Hepatocyte (in vitro differentiated cells): ENCODE results near the gene DRAM1. TPM values are rescaled to one million over a fixed set of nuclear protein-coding genes. Genes with fewer than 3 reads are reported as not detected.
"Not testable (repeated sequence)": the region's sequence is repeated elsewhere in the genome, so short reads cannot be mapped to it uniquely, and the experiment has no call there.

Experiments used
- DNase-seq: peaks from one replicate; pipeline ENCODE4 v3.0.0-alpha.2; 2016; ENCODE audit warnings: low spot score
- H2AFZ ChIP-seq: fragments of 200-600 bp; sonication (generic); 2 replicates; pipeline ENCODE4 v1.6.0; 2016; ENCODE audit warnings: antibody characterized with exemption, mild to moderate bottlenecking
- H3K27ac ChIP-seq: fragments of 200-600 bp; sonication (generic); 2 replicates; pipeline ENCODE4 v1.5.1; 2016; ENCODE audit warnings: mild to moderate bottlenecking
- H3K27me3 ChIP-seq: fragments of 200-600 bp; sonication (generic); 2 replicates; pipeline ENCODE4 v1.6.1; 2016
- H3K36me3 ChIP-seq: fragments of 200-600 bp; sonication (generic); replicated peaks from 2 replicates; pipeline ENCODE4 v1.5.1; 2016; ENCODE audit warnings: low read depth; ENCODE audit not compliant: insufficient read depth
- H3K4me1 ChIP-seq: fragments of 200-600 bp; sonication (generic); 2 replicates; pipeline ENCODE4 v1.5.1; 2016; ENCODE audit warnings: mild to moderate bottlenecking, moderate library complexity; ENCODE audit not compliant: insufficient read depth
- H3K4me2 ChIP-seq: fragments of 200-600 bp; sonication (generic); 2 replicates; pipeline ENCODE4 v1.6.0; 2016
- H3K4me3 ChIP-seq: fragments of 200-600 bp; sonication (generic); 2 replicates; pipeline ENCODE4 v1.5.1; 2016; ENCODE audit warnings: mild to moderate bottlenecking
- H3K79me2 ChIP-seq: fragments of 200-600 bp; sonication (generic); 2 replicates; pipeline ENCODE4 v1.6.0; 2017; ENCODE audit warnings: mild to moderate bottlenecking
- H3K9me2 ChIP-seq: fragments of 200-600 bp; sonication (generic); replicated peaks from 2 replicates; pipeline ENCODE4 v1.6.0; 2017; ENCODE audit warnings: mild to moderate bottlenecking; ENCODE audit not compliant: insufficient read depth
- H3K9me3 ChIP-seq: fragments of 200-600 bp; sonication (generic); 2 replicates; pipeline ENCODE4 v1.5.1; 2016; ENCODE audit warnings: low read depth, mild to moderate bottlenecking
- H4K20me1 ChIP-seq: fragments of 200-600 bp; sonication (generic); 2 replicates; pipeline ENCODE4 v1.6.0; 2016; ENCODE audit warnings: mild to moderate bottlenecking; ENCODE audit not compliant: insufficient read depth, poor library complexity, severe bottlenecking
- CTCF ChIP-seq: fragments of 200-600 bp; sonication (generic); IDR thresholded peaks from 2 replicates; pipeline ENCODE4 v1.5.1; 2016; ENCODE audit warnings: antibody characterized with exemption, mild to moderate bottlenecking; ENCODE audit not compliant: poor library complexity
- EZH2 ChIP-seq: fragments of 200-600 bp; sonication (generic); IDR thresholded peaks from 2 replicates; pipeline ENCODE4 v1.6.1; 2016; ENCODE audit warnings: antibody characterized with exemption, mild to moderate bottlenecking, borderline replicate concordance
- EZH2phosphoT487 ChIP-seq: fragments of 200-600 bp; sonication (generic); IDR thresholded peaks from one replicate; pipeline ENCODE4 v1.6.1; 2018; ENCODE audit warnings: antibody characterized with exemption, mild to moderate bottlenecking, low read depth, moderate library complexity; ENCODE audit not compliant: unreplicated experiment, severe bottlenecking
- WGBS: methylation state at CpG from one replicate; pipeline ENCODE4 v1.1.6; 2016; ENCODE audit warnings: low lambda C conversion rate; ENCODE audit errors: missing lambda C conversion rate; 5-methylcytosine and 5-hydroxymethylcytosine counted together
- polyA plus RNA-seq: library from polyadenylated mRNA; unstranded; fragments of >200 nt; fragmentation: Nextera tagmentation; extraction: Ambion mirVana; gene quantifications from 2 replicates; pipeline ENCODE4 v1.2.1, GENCODE V29; 2016
- total RNA-seq: library from RNA; depleted of rRNA; stranded (reverse); fragments of >200 nt; gene quantifications from 2 replicates; pipeline ENCODE4 v1.2.3, GENCODE V29; 2014

The DRAM1 gene
- total and polyA plus RNA-seq, 2 experiments from 2014 or later, result 26.0 to 28.2 TPM

GRCh38 chr12:101858361-101858760, 19.0 kb upstream of the DRAM1 start:
- Histone ChIP-seq H3K27ac (no peak overlapping the region), H3K4me2 (no peak overlapping the region), H2AFZ (no peak overlapping the region), H3K4me3 (no peak overlapping the region), H3K79me2 (no peaks in the 10 kb centered on the region), H3K36me3 (no peaks in the 10 kb centered on the region), H3K27me3 (no peaks in the 10 kb centered on the region), H3K9me2 (no peaks in the 10 kb centered on the region), H3K4me1 (peaks cover 20% of the 10 kb centered on the region), H3K9me3 (no peaks in the 10 kb centered on the region), H4K20me1 (no peaks in the 10 kb centered on the region)
- TF ChIP-seq EZH2 (no peak), CTCF (no peak), EZH2phosphoT487 (no peak)
- DNase-seq, result no peak
- 93% methylated on average over 3 of the region's 3 CpGs for WGBS

GRCh38 chr12:101859664-101860607, 17.4 kb upstream of the DRAM1 start:
- Histone ChIP-seq H3K36me3 (no peaks in the 10 kb centered on the region), H3K79me2 (no peaks in the 10 kb centered on the region), H3K9me3 (no peaks in the 10 kb centered on the region), H3K4me1 (peaks cover 18% of the 10 kb centered on the region), H3K9me2 (no peaks in the 10 kb centered on the region), H3K4me2 (no peak overlapping the region), H3K4me3 (no peak overlapping the region), H3K27me3 (no peaks in the 10 kb centered on the region), H2AFZ (no peak overlapping the region), H3K27ac (no peak overlapping the region), H4K20me1 (no peaks in the 10 kb centered on the region)
- DNase-seq, result no peak
- TF ChIP-seq CTCF (no peak), EZH2 (no peak), EZH2phosphoT487 (no peak)

- not testable (repeated sequence) for H4K20me1 ChIP-seq, H3K36me3 ChIP-seq, H3K27ac ChIP-seq, H2AFZ ChIP-seq, H3K79me2 ChIP-seq, H3K4me1 ChIP-seq, H3K9me2 ChIP-seq, DNase-seq, H3K4me2 ChIP-seq, H3K9me3 ChIP-seq, H3K4me3 ChIP-seq, H3K27me3 ChIP-seq
- WGBS, result 90% methylated on average over 2 of the region's 2 CpGs
Observed at GRCh38 chr12:101861688-101862087, 15.7 kb upstream of the DRAM1 start.

- Histone ChIP-seq H3K27me3 (no peaks in the 10 kb centered on the region), H3K9me2 (no peaks in the 10 kb centered on the region), H3K79me2 (no peaks in the 10 kb centered on the region), H3K27ac (no peak overlapping the region), H3K4me2 (no peak overlapping the region), H4K20me1 (no peaks in the 10 kb centered on the region), H3K4me1 (no peaks in the 10 kb centered on the region), H3K4me3 (no peak overlapping the region), H3K36me3 (no peaks in the 10 kb centered on the region), H3K9me3 (no peaks in the 10 kb centered on the region), H2AFZ (no peak overlapping the region)
- WGBS, result 98% methylated on average over 2 of the region's 2 CpGs
- TF ChIP-seq EZH2phosphoT487, result no peak
- no peak for TF ChIP-seq EZH2
- TF ChIP-seq CTCF, result no peak
- no peak for DNase-seq
Observed at GRCh38 chr12:101862245-101862644, 15.1 kb upstream of the DRAM1 start.
